Stimulated activated CD8-positive, alpha-beta memory T cell treated with anti-CD3 and anti-CD28 coated beads, Interleukin-15, amount 100 ng/mL, for 1 hour (primary cell): ENCODE data around the gene PLEKHJ1.
"Not testable (repeated sequence)": the region's sequence is repeated elsewhere in the genome, so short reads cannot be mapped to it uniquely, and the experiment has no call there.

Experiments used
- DNase-seq: peaks from one replicate; pipeline ENCODE4 v3.0.0-alpha.2; 2020; ENCODE audit warnings: low read depth

The PLEKHJ1 gene, protein sequence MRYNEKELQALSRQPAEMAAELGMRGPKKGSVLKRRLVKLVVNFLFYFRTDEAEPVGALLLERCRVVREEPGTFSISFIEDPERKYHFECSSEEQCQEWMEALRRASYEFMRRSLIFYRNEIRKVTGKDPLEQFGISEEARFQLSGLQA

DNA sequence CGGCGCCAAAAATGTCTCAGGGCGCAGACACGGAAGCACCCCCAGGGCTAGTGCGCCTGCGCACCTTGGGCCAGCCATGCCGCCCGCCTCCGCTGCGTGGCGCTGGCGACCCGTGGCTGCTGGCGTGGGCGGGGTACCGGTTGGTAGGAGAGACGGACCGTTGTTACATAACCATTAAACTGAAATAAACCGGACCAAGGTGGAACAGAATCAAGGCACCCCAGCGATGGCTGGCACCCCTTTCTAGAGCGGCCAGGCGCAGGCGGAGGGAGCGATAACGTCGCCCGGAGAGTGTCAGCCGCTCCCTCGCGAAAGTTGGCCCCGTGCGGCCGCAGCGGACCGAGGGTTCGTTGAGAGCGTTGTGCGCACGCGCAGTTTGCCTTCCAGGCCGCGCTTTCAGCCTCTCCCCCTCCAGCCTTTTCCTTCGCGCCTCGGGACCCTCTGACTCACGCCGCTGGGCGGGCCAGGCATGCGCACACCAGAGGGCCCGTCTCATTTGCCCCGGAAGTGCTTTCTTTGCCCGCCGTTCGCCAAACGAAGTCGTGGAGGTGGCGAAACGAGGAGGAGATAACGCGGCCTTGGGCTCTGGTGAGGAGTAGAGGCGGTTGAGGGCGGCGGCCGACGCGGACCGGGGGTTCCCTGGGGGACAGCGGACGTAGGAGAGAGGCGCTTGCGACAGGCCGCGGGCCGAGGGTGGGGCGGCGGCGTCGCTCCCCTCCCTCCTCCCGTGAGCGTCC lies at the start of gene PLEKHJ1, which contains the start of gene SF3A2:
PLEKHJ1 (minus strand) TSS at position 16 of the 737 bp plus-strand sequence. CDS start 81 bp downstream, outside the sequence.
SF3A2 (plus strand) TSS at position 511 of the 737 bp plus-strand sequence. CDS start 6,595 bp downstream, outside the sequence.
- peak; percentile 93 for DNase-seq

DNA sequence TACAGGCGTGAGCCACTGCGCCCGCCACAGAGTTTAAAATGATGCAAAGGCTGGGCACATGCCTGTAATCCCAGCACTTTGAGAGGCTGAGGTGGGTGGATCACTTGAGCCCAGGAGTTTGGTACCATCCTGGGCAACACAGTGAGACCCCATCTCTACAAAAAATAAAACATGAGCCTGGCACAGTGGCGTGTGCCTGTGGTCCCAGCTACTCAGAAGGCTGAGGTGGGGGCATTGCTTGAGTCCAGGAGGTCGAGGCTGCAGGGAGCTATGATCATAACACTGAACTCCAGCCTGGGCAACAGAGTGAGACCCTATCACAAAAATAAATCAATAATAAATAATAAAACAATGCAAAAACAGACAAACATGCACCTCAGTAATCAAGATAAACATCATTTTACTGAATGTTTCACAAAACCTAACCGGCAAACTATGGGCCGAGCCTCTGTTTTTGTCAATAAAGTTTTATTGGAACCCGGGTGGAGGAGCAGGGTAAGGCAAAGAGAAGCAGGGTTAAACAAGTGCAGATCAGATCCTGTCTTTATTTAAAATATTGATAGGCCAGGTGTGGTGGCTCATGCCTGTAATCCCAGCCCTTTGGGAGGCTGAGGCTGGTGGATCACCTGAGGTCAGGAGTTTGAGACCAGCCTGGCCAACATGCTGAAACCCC lies 47.8 kb upstream of the PLEKHJ1 start:
- no peak for DNase-seq

DNA sequence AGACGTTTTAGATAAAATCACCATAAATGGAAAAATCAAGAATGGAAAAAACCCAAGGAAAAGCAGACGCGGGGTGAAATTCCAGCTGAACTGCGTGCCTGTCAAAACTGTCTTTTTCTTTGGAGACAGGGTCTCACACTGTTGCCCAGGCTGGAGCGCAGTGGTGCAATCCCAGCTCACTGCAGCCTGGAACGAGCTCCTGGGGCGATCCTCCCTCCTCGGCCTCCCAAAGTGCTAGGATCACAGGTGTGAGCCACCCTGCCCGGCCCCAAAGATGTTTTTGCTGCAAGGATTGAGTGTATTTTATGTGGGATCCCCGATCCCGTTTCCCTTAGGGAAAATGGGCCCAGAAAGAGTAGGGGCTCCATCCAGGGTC lies 46.7 kb upstream of the PLEKHJ1 start:
- no peak for DNase-seq

DNA sequence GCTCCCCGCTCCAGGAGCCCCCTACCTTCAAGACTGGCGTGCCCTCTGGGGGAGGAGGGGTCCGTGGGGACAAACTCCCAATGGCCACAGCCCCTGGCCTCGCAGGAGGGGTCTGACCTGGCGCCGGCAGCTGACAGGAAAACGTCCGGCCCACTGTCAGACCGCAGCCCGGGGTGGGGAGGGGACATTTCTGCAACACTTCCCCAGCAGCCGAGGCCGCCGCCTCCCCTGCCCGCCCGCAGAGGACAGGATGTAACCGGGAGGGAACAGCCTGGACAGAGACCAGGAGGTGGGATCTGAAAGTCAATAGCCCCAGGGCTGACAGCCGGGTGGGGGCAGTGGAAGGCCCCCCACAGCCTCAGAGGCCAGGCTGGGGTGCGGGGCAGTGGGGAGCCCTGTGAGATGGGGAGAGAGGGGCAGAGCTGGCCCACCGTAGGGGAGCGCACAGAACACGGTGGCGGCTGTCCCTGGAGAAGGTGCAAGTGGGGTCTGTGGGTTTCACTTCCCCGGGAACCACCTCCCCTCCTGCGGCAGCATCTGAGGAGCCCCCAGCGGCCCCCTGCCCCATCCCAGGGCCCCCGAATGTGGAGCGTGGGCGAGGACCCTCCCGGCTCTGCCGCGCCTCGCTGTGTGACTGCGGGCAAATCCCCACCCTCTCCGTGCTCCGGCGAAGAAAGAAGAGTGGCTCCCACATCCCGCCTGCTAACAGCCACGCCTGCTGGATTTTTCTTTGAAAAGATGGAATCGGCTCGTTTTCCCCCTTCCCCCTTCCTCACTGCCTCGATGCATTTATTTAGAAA lies 46.1 kb upstream of the PLEKHJ1 start, which contains the start of gene PEAK3:
PEAK3 (minus strand) TSS at position 114 of the 800 bp plus-strand sequence. CDS start 1,244 bp downstream, outside the sequence.
- no peak for DNase-seq

DNA sequence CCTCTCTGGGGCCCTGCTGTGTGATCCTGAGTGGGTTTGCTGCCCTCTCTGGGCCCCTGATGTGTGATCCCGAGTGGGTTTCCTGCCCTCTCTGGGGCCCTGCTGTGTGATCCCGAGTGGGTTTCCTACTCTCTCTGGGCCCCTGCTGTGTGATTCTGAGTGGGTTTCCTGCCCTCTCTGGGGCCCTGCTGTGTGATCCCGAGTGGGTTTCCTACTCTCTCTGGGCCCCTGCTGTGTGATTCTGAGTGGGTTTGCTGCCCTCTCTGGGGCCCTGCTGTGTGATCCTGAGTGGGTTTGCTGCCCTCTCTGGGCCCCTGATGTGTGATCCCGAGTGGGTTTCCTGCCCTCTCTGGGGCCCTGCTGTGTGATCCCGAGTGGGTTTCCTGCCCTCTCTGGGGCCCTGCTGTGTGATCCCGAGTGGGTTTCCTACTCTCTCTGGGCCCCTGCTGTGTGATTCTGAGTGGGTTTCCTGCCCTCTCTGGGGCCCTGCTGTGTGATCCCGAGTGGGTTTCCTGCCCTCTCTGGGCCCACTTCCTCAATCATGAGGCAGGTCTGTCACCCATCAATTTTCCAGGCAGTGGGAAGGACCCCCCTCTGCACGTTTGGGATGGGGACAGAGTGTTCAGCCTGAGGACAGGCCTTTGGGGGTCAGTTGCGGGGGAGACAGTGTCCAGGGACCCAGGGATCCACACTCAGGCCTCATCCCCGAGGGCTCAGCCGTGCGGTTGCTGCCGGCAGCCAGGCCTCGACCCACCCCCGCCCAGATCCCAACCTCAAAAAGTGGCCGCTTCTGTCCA lies 45.3 kb upstream of the PLEKHJ1 start:
- DNase-seq = not testable (repeated sequence)

DNA sequence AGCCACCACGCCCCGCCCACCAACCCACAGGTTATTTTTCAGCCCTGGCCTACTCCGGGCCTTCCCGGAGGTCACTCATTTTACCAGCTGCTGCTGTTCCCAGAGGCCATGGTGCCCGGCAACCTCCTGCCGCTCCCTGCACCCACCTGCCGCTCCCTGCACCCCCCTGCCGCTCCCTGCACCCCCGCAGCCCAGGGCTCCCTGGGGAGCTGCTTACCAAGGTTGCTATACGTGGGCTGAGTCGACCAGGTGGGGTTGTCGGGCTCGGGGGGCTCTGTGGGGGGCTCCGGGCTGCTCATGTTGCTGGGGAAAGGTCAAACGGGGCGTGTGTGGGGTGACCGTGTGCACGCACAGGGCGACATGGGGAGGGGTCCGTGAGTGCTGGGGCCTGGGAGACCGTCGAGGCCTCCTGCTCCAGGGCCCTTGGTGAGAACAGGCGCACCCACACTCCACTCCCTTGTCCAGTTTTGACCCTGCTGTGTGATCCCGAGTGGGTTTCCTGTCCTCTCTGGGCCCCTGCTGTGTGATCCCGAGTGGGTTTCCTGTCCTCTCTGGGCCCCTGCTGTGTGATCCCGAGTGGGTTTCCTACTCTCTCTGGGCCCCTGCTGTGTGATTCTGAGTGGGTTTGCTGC lies 44.6 kb upstream of the PLEKHJ1 start:
- no peak for DNase-seq

DNA sequence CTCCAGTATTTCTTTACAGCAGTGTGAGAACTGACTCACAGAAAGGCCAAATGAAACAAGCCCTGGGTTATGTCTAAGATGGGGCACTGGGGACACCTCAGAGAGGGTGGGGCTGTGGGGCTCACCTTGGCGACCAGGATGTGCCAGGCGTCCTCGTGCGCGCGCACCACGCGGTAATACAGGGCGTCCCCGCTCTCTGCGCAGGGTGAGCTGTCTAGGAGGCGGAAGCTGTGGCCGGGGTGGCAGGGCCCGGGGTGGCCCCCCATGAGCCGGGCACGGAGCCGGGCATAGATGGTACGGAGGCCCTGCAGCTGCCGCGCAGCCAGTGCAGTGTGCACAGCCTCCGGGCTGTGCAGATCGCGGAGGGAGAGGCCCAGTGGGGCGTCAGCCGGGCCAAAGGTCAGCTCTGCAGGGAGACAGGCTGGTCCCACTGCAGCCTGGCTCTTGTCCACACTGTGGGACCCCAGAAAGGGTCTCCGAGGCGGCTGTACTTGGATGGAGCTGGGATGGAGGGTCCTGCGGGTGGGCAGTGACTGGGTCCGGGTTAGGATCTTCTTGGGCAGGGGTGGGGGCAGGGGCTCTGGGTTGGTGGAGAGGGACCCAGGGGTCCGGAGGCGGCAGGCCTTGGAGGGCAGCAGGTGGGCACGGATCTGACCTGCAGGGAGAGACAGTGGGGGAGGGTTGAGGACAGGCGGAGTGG lies 42.5 kb upstream of the PLEKHJ1 start:
- no peak for DNase-seq

DNA sequence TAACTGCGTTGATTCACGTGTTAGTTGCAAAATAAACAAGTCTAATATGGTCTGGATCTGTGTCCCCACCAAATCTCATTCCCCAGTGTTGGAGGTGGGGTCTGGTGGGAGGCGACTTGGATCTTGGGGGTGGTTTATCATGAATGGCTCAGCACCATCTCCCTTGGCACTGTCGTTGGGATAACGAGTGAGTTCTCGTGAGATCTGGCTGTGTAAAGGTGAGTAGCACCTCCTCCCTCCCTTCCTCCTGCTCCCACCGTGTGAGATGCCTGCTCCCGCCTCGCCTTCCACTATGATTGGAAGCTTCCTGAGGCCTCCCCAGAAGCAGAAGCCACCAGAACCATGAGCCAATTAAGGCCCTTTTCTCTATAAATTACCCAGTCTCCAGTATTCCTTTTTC lies 41.0 kb upstream of the PLEKHJ1 start:
- no peak for DNase-seq

DNA sequence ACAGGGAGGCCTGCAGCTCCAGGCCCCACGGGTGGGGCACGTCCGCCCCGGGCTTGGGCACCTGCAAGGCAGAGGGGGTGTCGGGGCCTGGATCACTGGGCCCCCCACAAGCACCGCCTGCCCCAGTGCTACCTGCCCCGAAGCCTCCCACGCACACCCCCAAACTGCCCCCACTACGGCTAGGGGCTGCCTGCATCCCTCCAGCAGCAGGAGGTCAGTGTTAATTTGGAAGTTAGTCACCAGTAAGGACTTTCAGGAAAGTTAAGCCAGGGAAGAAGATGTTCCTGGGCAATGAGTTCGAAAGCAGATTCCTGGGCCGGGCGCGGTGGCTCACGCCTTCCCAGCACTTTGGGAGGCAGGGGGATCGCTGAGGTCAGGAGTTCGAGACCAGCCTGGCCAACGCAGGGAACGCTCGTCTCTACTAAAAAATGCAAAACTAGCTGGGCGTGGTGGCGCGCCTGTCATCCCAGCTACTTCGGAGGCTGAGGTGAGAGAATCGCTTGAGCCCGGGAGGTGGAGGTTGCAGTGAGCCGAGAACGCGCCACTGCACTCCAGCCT lies 40.4 kb upstream of the PLEKHJ1 start:
- DNase-seq = no peak

DNA sequence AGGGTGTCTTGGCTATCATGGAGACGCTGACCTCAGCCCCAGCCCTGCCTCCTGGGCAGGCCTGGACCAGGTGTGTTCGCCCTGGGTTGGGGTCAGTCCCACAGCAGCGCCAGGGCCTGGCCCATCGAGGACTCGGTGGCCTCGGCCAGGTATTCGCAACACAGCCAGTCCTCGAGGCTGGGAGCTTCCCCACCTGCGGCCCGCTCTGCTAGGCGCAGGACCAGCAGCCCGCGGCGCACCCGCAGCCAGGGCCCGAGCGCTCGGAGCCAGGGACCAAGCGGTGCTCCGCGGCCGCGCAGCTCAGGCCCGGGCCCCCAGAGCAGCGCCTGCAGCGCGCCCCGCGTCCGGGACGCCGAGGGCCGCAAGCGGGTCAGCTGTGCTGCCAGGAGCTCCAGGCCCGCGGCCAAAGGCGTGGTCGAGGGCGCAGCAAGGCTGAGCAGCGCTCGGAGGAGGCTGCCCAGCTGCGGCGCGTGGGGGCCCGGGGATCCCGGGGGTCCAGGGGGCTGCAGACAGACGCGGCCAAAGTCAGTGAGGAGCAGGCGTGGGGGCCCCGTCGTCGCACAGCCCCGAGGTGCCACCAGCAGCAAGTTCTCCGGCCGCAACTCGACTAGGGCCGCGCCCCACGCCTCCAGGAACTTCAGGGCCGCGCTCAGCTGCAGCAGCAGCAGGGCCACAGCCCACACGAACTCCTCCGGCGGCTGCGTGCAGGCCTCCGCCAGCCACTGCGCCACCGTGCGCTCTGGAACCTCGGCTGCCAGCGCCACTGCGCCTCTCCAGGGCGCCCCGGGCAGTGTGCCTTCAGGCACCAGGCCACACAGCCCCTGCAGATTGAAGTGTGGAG lies 39.7 kb upstream of the PLEKHJ1 start:
- DNase-seq = no peak

DNA sequence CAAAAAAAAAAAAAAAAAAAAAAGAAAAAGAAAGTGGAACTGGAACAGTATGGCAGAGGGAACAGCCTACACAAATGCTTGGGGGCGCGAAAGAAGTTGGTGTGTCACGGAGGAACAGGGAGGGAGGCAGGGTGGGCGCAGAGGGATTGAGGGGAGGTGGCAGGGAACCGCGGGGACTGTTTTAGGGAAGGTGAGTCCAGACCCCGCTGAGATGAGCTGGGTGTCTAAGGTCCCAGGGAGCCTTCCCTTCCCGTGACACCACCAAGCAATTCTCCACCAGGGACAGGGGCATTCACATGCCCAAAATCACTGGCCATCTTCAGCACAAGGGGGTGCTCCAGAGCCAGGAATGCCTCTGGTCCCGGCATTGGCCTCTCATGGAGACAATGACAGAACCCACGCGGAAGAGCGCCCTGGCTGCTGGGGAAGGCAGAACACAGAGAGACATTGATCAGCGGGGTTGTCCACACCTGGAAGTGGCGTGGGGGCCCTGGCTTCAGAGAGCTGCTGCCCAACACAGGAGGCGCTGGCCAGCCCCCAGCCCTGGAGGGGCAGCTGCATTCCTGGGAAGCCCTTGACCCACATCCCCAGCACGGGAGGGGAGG lies 38.9 kb upstream of the PLEKHJ1 start:
- DNase-seq = no peak

DNA sequence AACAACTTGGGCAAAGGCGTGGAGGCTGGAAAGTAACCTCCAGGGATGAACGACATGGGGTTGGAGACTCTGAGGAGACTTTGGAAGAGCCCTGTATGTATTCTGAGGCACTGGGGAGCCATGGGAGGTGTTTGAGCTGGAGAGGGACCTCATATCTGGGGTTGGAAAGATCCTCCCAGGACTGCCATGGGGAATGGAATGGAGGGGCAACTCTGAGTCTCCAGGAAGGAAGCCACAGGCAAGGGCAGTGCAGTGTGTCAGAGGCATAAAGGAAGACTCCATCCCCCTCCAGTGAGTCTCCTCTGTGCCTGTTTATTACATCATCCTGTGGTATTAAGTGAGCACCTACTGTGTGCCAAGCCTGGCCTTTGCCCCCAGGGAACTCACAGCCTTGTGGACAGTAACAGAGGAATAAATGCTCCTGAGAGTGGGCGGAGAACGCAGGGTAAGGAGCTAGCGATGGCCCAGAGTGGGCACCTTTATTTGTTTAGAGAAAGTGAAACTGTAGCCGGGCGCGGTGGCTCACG lies 38.1 kb upstream of the PLEKHJ1 start:
- no peak for DNase-seq

DNA sequence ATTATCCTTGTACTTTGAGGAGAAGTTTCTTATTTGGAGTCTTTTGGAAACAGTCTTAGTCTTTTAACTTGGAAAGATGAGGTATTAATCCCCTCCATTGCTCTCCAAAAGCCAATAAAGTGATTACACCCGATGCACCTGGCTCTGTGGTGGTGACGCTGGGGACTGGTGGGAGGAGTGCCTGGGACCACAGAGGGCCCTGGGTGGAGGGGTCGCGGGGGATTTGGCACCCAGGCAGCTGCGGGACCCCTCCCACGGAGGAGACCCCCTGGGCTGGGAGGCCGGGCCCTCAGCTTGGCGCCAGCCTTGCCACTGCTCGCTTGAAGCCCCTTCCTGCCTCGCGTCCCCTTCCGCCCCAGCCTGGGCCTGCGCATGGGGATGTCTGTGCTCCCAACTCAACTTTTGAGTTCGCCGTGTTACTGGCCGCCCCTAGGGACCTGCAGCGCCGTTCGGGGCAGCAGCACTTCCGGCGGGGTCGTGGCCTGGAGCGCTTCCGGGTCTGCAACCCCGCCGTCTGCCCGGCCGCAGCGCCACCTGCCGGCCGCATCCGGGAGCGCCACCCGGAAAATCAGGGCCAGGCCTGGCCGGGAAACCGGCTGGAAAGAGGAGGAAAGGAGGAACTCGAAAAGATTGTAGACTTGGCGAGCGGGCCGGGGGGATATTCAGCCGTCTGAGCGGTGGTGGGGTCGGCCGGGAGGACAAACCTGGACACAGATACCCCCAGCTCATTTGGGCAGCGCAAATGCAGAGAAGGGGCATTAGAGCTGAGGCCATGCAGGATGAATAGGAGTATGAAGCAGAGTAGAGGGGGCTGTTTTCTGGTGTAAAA lies 37.4 kb upstream of the PLEKHJ1 start:
- no peak for DNase-seq

DNA sequence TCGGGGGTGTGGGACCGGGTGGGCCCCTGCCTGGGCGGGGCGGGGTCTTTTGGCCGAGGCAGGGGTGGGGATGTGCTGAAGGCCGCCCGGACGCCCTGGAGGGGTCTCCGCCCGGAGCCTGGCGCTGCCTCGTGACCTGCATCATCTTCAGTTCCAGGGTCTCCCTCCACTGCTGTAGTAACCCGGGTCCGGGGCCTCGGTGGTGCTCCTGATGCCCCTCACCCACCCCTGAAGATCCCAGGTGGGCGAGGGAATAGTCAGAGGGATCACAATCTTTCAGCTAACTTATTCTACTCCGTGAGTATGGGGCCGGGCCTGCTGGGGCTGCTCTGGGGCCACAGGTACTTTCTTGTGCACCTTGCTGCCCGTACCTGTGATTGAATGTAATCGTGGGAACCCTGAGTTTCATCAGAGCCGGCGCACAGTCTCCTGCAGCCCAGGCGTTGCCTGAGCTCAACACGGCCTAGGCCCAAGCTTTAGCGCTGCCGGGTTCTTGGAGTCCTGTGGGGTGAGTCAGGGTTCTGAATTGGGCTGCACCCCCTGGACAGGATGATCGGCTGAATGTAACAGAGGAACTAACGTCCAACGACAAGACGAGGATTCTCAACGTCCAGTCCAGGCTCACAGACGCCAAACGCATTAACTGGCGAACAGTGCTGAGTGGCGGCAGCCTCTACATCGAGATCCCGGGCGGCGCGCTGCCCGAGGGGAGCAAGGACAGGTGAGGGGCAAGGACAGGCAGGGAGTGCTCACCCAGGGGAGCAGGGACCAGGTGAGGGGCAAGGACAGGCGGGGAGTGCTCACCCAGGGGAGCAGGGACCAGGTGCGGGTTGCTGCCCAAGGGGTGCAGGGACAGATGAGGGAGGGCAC lies 35.3 kb upstream of the PLEKHJ1 start:
- DNase-seq = no peak

DNA sequence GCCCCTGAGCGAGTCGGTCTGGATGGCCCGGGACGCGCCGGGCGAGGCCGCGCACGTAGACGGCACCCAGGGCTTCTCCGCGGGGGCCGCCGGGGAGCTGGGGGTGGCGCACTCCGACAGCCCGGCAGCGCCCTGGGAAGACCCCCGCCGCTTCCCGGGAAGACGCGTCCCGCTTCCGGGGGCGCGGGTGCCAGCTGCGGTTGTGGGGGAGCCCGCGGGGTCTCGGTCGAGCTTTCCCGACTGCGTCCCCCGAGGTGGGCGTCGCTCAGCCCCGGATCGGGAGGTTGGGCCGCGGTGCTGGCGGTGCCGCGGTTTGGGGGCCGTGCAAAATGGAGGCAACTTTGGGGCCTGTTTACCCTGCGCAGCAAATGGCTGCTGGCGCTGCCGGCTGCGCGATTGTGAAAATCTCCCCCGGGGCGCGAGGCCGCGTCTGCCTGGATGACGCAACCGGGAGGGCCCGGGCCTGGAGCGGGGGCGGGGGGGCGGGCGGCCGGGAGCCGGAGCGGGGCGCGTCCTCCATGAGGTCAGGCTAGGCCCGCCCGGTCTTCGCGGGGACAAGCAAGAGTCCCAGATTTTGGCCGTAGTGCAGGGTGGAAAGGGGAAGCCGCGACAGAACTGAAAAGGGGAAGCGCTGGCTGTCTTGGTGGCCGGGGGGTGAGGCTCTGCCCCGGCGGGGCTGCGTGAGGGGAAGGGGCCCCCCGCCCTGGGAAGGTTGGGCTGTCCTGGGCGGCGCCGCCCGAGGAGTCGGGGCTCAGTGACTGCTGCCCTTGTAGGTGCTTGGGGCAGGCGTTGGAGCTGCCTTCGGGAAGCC lies 34.5 kb upstream of the PLEKHJ1 start:
- DNase-seq = no peak

DNA sequence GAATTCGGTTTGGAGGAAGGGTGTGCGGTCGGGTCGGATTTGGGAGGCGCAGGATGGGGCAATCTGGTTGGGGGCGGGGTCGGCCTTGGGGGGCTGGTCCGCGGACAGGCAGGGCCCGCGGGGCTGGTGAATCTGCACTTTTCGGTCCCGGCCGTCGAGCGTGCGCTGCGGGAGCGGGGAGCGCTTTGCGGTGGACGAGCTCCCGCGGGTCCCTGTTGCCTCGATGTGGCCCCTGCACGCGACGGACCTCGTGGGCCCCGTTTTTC lies 34.0 kb upstream of the PLEKHJ1 start:
- no peak for DNase-seq
